GM12801 (cell line): ENCODE measurements around the gene CEP70.

Experiments used
- CTCF ChIP-seq: IDR thresholded peaks from one replicate; pipeline ENCODE4 v1.5.1; 2011; ENCODE audit warnings: control low read depth; ENCODE audit not compliant: insufficient read length; ENCODE audit errors: extremely low read depth

Gene CEP70

GRCh38 chr3:138507524-138507923, 86.5 kb downstream of the CEP70 start:
- no peak for TF ChIP-seq CTCF

- TF ChIP-seq CTCF: no peak
Measured at GRCh38 chr3:138498991-138499390, 95.1 kb downstream of the CEP70 start.

GRCh38 chr3:138497851-138498250, 96.2 kb downstream of the CEP70 start:
- TF ChIP-seq CTCF: no peak

GRCh38 chr3:138497021-138497420, 97.0 kb downstream of the CEP70 start:
- no peak for TF ChIP-seq CTCF

GRCh38 chr3:138496436-138496835, 97.6 kb downstream of the CEP70 start:
- no peak for TF ChIP-seq CTCF

- TF ChIP-seq CTCF: no peak
Measured at GRCh38 chr3:138494607-138494929, 99.5 kb downstream of the CEP70 start.

- TF ChIP-seq CTCF: no peak
Measured at GRCh38 chr3:138493804-138494606, 100.1 kb downstream of the CEP70 start.
